ENCODE results near the gene SNED1.

The SNED1 gene

DNA sequence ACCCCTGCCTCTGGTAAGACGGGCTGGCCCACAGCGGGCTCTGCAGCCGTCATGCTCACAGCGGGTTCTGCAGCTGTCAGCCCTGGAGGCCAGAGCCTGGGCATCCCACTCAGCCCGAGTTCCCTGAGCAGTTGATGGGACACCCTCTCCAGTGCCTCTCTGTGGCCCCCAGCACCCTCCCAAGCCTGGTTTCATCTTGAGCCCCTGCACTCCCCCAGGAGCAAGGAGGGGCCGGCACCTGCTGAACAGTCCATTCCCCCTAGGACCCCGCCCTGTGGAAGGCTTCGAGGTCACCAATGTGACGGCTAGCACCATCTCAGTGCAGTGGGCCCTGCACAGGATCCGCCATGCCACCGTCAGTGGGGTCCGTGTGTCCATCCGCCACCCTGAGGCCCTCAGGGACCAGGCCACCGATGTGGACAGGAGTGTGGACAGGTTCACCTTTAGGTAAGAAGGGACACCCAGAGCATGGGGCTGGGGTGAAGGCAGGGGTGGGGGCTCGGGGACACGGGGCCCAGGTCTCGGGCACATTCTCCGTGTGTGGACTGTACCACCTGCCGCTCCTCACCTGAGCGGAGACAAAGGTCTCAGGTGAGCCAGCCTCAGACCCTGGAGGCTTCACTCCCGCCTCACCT is 69.2 kb downstream of the SNED1 start:
- DNase-seq (ENCODE audit: low spot score): no peak

DNA sequence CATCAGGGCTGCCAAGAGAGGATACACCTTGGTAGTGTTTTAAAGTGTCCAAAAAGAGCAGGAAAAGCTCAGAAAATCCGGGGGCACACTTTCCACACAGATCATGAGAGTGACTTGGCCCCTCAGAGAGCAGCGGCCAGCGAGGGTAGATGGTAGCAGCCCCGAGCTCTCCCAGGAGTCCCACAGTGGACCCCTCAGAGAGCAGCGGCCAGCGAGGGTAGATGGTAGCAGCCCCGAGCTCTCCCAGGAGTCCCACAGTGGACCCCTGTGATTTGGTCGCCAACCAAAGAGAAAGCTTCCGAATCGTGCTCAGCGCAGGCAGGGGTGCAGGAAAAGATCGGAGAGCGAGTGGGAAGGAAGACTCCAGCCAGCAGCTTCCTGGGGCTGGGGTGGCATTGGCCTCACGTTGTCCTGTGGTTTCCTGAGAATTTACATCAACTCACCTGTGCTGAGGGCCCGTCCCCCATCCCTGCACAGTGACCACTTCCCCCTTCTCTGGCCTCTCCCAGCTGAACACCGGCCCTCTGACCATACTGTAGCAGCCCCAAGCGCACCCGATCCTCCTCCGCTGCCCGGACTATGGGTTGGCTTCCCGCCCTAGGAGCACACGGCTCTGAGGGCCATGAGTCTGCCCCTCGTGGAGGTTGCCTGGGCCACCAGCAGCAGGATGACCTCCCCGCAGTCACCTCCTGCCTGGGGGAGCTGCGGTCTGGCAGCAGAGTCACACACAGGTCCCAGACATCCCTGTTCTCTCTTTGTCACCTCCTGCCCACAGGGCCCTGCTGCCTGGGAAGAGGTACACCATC is 69.9 kb downstream of the SNED1 start:
- DNase-seq (ENCODE audit: low spot score): no peak

DNA sequence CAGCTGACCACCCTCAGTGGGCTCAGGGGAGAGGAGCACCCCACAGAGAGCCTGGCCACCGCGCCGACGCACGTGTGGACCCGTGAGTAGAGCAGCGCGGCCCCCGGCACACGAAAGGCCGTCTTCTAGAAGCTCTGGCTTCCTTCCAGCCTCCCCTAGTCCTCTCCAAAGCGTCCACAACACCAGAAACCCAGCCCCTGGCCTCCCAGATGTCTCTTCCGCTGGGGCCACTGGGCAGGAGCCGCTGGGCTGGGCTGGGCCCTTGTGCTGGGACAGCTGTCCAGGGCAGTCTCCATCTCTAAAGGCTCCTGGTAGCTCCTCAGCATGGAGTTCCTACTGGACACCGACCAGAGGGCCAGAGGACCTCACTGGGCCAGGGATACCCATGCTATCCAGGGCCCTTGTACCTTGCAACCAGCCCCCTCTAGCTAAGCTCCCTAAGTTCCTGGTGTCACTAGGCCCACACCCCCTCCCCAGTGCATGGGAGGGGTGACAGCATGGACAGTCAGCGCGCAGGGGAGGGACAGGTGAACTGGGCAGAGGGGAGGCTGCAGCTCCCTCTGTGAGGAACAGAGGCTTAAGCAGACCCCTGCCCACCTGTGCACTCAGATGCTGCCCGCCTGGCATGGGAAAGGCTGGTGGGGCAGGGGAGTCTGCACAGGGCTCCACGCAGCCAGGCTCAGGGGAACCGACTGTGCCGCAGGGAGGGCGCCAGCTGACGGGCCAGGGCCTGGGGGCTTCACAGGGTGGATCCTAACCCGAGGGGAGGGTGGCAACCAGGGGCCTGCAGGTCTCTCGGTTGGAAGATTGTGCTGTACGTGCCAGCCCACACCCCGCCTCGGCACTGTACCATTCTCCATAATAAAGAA is 70.8 kb downstream of the SNED1 start:
- no peak for DNase-seq (ENCODE audit: low spot score)

DNA sequence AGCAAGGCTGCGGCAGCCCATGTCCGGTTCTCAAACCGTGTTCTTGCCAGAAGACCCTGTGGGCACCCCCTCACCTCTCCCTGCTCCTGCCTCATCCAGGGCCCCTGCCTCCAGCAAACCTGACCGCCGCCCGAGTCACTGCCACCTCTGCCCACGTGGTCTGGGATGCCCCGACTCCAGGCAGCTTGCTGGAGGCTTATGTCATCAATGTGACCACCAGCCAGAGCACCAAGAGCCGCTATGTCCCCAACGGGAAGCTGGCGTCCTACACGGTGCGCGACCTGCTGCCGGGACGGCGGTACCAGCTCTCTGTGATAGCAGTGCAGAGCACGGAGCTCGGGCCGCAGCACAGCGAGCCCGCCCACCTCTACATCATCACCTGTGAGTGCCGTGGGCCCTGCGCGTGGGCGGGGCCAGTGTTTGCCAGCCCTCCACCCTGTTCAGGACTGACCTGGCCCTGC is 71.4 kb downstream of the SNED1 start:
- DNase-seq (ENCODE audit: low spot score): no peak

DNA sequence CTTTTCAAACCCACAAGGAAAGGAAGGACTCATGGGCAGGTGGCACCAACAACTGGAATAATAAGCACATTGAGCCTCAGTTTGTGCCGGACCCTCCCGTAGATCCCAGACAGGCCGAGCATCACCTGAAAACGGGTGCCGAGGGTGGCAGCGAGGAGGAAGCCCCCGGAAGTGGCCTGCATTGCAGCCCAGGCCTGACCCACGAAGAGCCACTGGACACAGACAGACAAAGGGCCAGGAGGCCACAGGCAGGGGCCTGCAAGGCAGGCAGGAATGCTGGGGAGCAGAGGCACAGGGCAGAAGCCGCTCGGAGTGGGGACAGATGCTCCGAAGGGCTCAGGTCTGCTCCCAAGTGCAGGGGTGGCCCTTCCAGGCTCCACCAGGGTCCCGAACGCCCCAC is 71.9 kb downstream of the SNED1 start:
- DNase-seq (ENCODE audit: low spot score): no peak

DNA sequence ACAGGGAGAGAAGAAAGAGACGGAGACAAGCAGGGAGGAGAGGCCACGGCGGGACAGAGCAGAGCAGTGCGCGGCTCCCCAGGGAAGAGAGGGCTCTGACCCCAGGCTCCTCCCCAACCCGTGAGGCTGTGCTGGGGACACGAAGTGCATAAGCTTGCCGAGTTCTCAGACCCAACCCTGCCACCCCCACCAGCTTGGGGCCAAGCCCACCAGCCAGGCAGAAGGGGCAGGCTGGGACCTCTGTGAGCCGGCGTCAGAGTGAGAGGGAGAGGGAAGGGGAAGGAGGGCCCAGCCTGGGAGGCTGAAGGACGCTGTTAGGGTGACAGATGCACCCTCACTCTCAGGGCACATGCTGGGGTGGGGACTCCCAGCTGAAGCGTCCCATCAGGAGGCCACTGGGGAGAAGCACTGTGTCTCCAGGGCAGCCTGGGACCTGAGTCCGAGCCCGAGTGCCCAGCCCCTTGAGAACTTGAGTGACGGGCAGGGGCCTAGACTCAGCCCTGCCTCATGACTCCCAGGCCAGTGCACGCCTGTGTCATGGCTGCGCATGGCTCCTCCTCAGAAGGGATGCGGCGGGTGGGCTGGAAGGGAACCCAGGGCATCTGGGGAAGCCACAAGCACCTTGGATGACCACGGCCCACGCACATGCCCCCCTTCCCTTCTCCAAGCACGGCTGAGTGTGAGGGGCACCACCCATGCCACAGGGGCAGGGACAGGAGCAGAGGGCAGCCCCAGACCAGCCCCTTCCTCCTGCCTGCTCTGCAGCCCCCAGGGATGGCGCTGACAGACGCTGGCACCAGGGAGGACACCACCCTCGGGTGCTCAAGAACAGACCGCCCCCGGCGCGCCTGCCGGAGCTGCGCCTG is 72.6 kb downstream of the SNED1 start:
- no peak for DNase-seq (ENCODE audit: low spot score)

DNA sequence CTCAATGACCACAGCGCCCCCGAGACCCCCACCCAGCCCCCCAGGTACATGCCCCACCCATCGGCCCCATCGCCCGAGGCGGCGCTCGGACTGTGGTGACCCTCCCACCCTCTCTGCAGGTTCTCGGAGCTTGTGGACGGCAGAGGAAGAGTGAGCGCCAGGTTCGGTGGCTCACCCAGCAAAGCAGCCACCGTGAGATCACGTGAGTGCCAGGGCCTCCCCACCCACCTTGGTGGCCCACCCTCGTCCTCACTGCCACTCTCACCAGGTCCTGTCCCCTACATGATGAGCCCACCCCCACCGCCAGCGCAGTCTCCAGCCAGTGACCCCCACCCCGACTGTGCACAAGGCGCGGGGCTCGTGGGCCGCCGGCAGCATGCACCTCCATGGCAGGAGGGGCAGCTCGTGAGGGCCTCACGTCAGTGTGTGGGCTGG is 73.3 kb downstream of the SNED1 start:
- DNase-seq (ENCODE audit: low spot score): no peak

DNA sequence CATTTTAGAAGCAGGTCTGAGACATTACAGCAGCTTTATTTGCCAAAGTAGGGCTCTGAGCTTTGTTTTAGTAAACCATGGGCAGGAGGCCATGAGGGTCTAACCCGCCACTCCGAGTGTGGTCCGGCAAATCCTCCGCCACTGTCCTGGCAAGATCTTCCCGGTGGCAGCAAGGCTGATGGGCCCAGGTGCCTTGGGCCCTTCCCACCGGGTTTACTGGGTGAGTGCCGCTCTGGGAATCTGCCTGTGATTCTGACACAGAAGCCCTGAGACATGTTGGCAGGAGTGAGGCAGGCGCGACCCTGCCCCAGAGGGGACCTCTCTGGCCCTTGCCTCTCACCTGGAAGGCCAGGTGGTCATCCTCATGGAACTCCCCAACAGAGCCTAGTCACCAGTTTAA is 73.7 kb downstream of the SNED1 start:
- DNase-seq (ENCODE audit: low spot score): no peak

DNA sequence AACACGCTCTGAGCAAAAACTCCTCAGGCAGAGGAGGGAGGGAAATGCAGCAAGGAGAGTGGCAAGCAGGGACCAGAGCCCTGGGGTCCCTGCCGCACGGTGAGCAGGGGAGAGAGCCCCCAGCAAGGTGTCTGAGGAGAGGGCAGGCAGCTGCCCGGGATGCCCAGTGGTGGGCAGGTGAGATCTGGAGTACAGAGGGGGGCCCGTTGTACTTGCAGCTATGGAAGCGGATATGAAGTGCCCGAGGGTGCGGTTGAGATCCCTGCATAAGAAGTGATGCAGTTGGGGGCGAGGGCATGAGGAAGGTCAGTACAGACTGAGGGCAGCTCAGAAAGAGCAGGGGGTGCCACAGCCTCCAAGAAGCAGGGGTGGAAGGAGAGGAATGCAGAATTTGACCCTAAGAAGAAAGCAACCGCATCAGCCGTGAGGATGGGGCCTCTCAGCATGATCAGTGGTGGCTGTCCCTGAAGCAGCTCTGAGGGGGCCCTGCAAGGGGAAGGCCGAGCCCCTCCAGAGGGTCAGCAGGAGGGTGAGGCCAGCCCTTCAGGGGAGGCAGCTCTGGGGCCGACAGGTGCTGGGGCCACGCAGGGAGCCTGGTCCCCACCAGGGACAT is 74.2 kb downstream of the SNED1 start:
- no peak for DNase-seq (ENCODE audit: low spot score)

DNA sequence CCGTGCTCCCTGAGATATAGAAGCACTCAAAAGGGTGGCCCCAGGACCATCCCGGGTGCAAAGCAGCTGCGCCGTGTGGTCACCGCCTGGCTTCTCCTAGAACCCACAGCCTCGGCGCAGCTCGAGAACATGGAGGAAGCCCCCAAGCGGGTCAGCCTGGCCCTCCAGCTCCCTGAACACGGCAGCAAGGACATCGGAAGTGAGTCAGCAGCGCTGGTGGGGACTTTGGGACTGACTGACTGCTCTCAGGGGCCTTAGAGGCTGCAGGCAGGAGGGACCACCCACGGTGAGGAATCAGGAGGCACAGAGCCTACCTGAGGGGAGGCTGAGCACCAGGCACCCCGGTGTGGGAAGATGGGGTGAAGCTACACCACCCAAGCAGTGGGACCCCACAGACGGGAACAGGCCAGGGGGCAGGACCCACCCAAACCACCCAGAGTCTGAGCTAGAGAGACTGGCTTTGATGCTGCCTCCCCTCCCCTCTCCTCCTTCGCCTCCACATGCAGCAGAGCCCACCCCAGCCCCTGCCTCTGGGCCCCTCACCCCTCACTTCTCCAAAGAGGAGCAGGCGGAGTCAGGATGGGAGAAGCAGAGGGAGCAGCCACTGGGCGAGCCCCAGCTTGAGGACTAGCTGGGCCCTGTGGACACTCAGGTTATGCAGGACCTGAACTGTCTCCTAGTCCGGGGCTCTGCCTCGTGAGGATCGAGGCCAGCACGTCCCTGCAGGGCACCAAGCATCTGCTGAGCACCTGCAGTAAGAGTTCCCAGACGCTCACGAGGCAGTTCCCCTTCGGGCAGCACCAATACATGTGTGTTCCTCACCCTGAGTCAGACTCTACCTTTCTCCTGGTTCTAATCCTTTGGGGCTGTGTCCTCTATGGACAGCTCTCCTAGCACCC is 75.0 kb downstream of the SNED1 start:
- DNase-seq (ENCODE audit: low spot score): no peak

DNA sequence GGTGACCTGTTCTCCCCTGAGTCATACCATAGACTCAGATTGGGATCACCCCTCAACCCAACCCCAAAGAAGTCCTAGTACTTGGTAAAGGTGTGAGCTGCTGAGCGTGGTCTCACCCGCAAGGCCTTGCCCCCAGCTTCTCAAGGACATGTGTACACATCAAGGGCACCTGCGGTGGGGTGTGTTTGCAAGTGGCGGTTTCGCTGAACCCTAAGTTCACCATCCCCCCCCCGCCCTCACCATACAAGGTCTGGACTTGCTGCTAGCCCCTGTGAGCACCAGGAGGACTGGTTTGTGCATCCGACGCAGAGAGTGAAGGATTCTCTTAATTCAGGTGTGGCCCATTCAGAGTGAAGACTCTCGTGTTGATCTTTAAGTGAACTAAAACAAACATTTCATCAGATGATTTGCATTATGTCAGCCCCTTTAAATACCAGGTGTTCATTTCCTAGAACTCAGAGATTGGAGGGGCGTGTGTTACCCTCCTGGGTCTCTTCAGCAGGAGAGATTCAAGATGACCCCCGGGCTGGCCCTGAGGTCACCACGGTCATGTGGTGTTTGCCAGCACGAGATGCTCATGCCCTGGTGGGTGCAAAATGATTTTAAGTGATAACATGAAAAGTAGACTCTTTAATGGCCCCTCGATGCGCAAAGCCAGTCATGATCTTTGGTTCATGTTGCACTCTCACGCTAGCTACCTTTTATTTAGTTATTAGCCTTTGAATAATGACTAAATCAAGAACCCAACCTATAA is 75.8 kb downstream of the SNED1 start:
- DNase-seq (ENCODE audit: low spot score): no peak

DNA sequence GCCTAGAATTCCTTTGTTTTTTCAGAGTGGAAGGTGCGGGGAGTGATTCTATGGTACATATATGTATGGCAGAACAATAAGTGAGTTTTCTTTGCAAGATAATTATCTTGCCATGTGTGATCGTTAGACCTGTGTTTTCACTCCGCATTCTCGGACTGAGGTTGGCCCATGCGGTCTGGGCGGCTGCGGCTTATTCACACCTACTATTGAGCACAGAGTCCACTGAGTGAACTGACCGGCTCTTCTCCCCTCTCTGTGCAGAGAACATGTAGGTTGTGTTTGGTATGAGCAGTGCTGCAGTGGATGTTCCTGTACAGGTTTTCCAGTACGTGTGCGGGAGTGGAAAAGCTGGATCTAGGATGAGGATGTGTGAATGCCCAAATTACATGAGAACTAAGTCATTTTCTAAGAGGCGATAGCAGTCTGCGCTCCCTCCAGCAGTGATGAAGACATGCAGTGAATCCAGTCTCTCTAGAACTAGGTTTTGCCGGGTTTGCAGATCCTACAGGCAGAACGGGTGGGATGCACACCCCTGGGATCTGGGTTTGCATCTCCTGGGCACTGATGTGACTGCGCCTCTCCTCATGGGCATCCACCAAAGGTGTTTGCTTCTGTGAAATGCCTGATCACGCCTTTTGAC is 76.6 kb downstream of the SNED1 start:
- no peak for DNase-seq (ENCODE audit: low spot score)

DNA sequence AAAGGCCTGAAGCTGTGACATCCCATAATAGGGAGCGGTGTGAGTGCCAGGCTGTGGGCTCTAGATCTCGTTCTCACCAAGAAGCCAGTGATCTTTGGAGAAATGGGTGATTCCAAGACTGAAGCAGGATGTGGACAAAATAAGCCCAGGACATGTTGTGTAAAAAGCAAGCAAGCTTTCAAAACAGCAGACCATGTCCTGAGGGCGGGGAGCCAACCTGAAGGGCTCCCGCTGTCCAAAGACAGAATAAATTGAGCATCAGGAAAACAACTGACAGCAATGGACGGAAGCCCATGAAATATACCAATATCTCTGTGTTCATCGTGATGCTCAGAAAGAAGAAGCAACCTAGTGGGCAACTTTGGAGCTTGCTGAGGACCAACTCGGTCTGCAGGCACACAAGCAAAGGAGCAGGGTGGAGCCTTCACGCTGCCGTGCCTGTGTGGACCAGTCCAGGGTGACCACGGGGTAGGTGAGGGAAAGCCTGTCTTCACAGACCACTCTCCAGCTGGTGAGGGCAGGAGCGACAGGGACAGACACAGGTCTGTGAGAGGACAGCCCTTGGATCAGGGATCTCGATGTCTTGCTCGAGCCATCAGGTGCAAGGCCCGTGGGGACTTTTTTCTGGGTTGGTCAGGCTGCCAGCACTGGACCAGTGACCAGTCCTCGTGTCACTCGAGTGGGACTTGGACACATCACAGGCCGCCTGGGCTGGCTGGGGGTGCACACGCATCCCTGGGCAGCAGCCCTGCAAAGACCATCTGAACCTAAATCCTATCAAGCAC is 82.2 kb downstream of the SNED1 start:
- no peak for DNase-seq (ENCODE audit: low spot score)

DNA sequence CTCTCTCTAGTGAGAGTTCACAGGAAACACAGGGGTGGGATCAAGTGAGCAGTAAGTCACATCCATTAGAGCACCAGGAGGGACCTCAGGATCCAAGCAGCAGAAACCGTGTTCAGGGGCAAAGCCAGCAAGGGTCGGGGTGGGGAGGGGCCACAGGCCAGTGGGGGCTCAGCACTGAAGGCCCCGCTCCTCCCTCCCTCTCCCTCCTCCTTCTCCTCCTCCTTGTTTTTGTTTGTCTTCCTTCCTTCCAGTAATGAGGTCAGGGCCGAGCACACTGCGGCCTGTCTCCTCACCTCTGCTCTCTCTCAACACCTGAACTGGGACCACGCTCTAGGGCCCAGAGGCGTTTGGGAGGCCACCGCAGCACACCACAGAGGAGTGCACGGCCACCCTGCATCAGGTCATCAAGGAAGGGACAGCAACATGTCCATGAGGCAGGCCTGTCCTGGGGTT is 82.8 kb downstream of the SNED1 start:
- no peak for DNase-seq (ENCODE audit: low spot score)

DNA sequence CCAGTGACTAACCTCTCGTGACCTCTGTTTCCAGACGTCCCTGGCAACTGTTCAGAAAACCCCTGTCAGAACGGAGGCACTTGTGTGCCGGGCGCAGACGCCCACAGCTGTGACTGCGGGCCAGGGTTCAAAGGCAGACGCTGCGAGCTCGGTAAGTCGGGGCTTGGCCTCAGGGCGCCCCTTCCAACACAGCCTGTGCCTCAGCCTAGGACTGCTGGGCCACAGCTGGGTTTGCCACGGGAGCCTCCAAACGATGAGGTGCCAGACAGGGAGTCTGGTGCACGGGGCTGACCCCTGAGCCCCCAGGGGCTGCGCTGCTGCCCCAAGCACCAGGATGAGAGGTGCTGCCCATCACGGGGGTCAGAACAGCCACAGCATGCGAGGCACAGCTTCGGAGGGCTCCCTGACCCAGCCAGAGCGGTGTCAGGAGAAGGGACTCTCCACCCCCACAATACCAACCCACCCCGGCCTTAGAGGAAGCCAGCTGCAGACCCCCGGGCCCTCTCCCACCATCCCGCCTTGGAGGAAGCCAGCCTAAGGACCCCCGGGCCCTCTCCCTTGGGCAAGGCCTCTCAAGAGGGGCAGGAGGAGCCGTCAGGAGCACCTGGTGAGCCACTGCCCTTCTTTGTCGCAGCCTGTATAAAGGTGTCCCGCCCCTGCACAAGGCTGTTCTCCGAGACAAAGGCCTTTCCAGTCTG is 83.4 kb downstream of the SNED1 start:
- DNase-seq (ENCODE audit: low spot score): no peak

DNA sequence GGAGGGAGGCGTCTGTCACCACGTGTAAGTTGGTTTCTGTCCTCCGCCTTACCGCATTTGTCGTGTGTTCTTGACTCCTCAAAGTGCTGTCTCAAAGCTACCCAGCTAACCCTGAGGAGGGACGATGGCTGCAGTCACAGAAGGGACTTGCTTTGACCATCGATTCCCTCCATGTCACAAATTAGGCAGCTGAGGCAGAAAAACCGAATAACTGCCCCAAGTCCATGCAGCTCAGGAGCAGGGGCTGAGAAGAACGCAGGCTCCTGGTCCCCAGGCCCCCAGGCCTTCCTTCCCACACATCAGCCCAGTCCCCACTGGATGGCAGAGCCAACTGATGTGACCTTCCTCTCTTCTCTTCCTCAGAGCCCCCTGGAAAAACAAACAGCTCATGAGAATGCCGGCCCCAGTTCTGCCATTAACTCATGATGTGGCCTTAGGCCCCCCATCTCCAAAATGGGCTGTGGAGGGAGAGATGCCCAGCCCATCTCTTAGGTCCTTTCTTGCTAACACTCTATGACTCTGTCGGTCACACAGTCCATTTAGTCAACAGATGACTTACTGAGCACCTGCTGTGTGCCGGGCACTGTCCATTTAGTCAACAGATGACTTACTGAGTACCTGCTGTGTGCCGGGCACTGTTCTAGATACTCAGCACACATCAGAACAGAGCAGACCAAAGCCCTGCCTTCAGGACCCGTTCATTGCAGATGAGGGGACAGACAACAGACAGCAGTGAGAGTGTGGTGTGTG is 84.1 kb downstream of the SNED1 start:
- DNase-seq (ENCODE audit: low spot score): no peak

DNA sequence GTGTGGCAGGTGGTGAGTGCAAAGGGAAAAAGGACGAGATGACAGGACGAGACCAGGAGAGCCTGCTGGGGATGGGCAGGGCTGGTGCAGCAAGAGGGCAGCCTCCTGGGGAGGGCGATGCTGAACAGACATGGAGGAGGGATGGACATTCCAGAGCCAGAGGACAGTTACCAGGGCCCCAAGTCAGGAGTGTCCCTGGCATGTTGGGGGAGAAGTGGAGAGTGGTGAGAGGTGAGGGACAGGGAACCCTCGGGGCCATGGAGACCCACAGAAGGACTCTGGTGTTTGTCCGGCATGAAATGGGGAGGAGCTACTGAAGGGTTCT is 84.6 kb downstream of the SNED1 start:
- no peak for DNase-seq (ENCODE audit: low spot score)
